AG10803 (cell line): Measurements from ENCODE around the gene CNKSR2.

Source experiments
- DNase-seq: peaks from one replicate; pipeline ENCODE4 v3.0.0; 2010; ENCODE audit warnings: low read depth
- H3K4me3 ChIP-seq: 2 replicates; pipeline ENCODE4 v1.5.1; 2011; ENCODE audit warnings: mild to moderate bottlenecking, low read length, control low read depth
- TF ChIP-seq, protein P1 (sequence below): conservative IDR thresholded peaks from 2 replicates; pipeline ENCODE4 v1.5.1; 2011; ENCODE audit warnings: mild to moderate bottlenecking, low read length, control low read depth, inconsistent platforms

Gene CNKSR2

DNA sequence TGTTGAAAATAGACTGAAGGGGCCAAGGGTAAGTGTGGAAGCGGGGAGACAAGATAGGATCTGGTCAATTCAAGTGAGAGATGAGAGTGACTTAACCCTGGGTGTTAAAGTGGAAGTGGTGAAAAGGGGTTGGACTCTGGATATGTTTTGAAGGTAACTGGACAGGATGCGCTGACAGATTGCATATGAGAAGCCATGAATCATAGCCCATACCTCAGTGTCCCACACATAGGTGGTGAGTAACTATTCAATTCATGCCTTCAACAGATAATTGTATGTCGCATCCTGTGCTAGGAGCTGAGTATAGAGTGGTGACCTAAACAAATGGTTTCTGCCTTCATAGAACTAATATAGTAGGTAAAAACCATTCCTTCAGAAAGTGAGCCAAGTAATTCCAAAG is 207.3 kb downstream of the CNKSR2 start:
- no peak overlapping the region for H3K4me3 ChIP-seq
- no peak for DNase-seq
- TF ChIP-seq, protein P1, sequence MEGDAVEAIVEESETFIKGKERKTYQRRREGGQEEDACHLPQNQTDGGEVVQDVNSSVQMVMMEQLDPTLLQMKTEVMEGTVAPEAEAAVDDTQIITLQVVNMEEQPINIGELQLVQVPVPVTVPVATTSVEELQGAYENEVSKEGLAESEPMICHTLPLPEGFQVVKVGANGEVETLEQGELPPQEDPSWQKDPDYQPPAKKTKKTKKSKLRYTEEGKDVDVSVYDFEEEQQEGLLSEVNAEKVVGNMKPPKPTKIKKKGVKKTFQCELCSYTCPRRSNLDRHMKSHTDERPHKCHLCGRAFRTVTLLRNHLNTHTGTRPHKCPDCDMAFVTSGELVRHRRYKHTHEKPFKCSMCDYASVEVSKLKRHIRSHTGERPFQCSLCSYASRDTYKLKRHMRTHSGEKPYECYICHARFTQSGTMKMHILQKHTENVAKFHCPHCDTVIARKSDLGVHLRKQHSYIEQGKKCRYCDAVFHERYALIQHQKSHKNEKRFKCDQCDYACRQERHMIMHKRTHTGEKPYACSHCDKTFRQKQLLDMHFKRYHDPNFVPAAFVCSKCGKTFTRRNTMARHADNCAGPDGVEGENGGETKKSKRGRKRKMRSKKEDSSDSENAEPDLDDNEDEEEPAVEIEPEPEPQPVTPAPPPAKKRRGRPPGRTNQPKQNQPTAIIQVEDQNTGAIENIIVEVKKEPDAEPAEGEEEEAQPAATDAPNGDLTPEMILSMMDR: no peak

DNA sequence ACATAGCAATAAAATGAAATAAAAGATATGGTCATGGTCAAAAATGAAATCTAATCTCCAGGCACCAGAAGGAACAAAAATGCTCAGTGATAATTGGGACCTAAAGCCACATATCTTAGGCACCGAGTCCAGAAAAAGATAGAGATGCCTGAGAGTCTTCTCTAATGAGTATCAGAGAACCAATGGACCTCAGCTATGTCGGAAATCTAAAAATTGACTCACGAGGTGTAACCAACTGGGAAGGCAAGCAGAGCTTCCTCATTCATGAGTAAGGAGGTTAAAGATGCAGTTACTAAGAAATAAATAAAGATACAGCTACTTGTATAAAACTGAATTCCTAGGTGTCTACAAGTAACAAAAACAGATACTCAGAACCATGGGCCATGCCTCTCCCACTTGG is 211.8 kb downstream of the CNKSR2 start:
- H3K4me3 ChIP-seq: no peak overlapping the region
- TF ChIP-seq, protein P1: no peak

GRCh38 chrX:21590012-21590776 is 216.0 kb downstream of the CNKSR2 start:
- H3K4me3 ChIP-seq: no peak overlapping the region
- TF ChIP-seq, protein P1: no peak
- no peak for DNase-seq

More for the DNA sequence above, 211.8 kb downstream of the CNKSR2 start:
- no peak for DNase-seq

- no peak for DNase-seq
- H3K4me3 ChIP-seq: no peak overlapping the region
These were observed 231.8 kb downstream of the CNKSR2 start for GRCh38 chrX:21606002-21606401.

DNA sequence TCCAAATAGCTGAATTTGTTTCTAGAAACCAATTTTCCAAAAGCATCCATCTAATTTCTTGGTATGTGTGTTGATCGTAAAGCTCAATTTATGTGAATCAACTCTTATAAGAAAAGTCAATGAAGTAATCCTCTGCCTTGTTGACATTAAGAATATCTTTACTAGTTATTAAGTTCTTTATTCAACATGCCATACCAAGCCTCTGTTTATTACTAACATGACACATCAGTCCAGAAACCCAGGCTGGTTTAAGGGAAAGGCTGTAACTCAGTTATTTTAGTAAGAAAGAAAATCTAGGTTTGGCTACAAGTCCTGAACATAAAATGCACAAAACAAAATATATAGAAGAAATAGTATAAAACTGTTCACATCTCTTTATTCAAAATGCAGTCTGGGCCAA is 235.9 kb downstream of the CNKSR2 start:
- TF ChIP-seq, protein P1: no peak
- H3K4me3 ChIP-seq: no peak overlapping the region
- no peak for DNase-seq

More at GRCh38 chrX:21606002-21606401, 231.8 kb downstream of the CNKSR2 start:
- TF ChIP-seq, protein P1: no peak

DNA sequence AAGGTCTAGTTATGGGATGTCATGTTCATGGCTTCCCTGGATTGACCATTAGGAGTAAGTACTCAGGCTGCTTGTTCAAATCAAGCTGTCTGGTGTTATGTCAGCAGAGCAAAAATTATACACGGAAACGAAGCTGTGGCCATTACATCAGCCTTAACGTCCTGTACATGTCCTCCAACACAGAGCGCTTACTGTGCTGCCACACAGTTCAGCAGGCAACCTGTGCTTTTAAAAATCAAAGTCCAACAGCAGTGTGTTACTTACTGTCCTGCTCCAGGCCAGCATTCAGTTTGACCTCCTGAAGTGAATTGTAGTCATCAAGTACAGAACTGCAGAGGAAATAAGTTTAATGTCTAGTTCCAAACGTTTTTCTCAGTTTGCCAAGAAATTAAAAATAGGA is 237.9 kb downstream of the CNKSR2 start:
- H3K4me3 ChIP-seq: no peak overlapping the region
- no peak for DNase-seq
- TF ChIP-seq, protein P1: no peak

DNA sequence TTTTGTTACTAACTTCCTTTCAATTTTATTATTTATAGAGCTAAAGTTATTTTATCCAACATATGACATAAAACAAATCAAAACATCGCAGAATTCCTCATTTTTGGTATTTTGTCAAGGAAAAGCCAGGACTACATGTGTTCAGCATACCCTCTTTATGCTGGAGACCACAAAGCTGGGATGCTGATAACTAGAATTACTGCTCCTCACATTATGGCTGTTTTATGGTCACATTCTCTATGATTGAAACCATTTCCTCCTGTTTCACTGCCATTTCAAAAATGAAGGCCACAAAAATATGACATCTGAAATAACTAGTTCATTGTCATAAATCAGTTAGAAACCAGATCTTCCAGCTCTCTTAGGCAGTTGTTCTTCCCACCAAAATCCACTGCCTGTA is 242.2 kb downstream of the CNKSR2 start:
- no peak overlapping the region for H3K4me3 ChIP-seq
- peak; percentile 8 for DNase-seq
- TF ChIP-seq, protein P1: no peak
